ENCODE measurements around the gene FRK. TPM values are rescaled to one million over a fixed set of nuclear protein-coding genes. Genes with fewer than 3 reads are reported as not detected.
A peak's percentile ranks its signal among the peaks of the same experiment; 100 is the strongest.

FRK gene
- total RNA-seq, 2 experiments from 2014 or later: 0.13 to 0.46 TPM

- intact Hi-C loops (cut with micrococcal nuclease; ENCODE audit: unreplicated experiment): no loop called here
These were observed 84.3 kb downstream of the FRK start for GRCh38 chr6:115976321-115976870.

GRCh38 chr6:115972679-115973078 lies 88.0 kb downstream of the FRK start:
- TF ChIP-seq EZH2phosphoT487 (IDR thresholded peaks at IDR 0.05; ENCODE audit: borderline replicate concordance, low read depth, low read length): no peak
- peak; percentile 25; the same call in 1 of the 2 replicates for TF ChIP-seq CTCF (conservative IDR thresholded peaks at IDR 0.05; ENCODE audit: low read length)
- no peak overlapping the region for H3K27ac ChIP-seq (ENCODE audit: low read depth, low read length, poor library complexity, severe bottlenecking)
- H3K9me3 ChIP-seq (ENCODE audit: low read length): no peaks in the 10 kb centered on the region
- no peaks in the 10 kb centered on the region for H3K36me3 ChIP-seq (ENCODE audit: insufficient read depth, low read length)
- DNase-seq (ENCODE audit: low spot score): no peak
- H3K4me3 ChIP-seq (ENCODE audit: low read depth, low read length, poor library complexity, severe bottlenecking): no peak overlapping the region
- ChIA-PET POLR2A (no interaction called here), CTCF (ENCODE audit: unreplicated experiment) (no interaction called here)
- no peak overlapping the region for H3K4me2 ChIP-seq (ENCODE audit: low read length)
- no peaks in the 10 kb centered on the region for H4K20me1 ChIP-seq (ENCODE audit: insufficient read depth, low read length)
- H3K9me2 ChIP-seq (ENCODE audit: insufficient read depth, low read length): no peaks in the 10 kb centered on the region
- H2AFZ ChIP-seq (ENCODE audit: low read length): no peak overlapping the region
- H3K4me1 ChIP-seq (ENCODE audit: insufficient read depth, low read length, poor library complexity, severe bottlenecking): no peaks in the 10 kb centered on the region
- intact Hi-C loops (cut with micrococcal nuclease; ENCODE audit: unreplicated experiment): no loop called here
- H3K79me2 ChIP-seq (ENCODE audit: insufficient read depth, low read depth, low read length): no peaks in the 10 kb centered on the region
- BruUV-seq (replicated peaks): no TSS peak

More at GRCh38 chr6:115976321-115976870, 84.3 kb downstream of the FRK start:
- Histone ChIP-seq H2AFZ (ENCODE audit: low read length) (no peak overlapping the region), H3K27ac (ENCODE audit: low read depth, low read length, poor library complexity, severe bottlenecking) (no peak overlapping the region), H3K4me2 (ENCODE audit: low read length) (no peak overlapping the region), H3K9me2 (ENCODE audit: insufficient read depth, low read length) (no peaks in the 10 kb centered on the region), H3K79me2 (ENCODE audit: insufficient read depth, low read depth, low read length) (no peaks in the 10 kb centered on the region), H3K4me3 (ENCODE audit: low read depth, low read length, poor library complexity, severe bottlenecking) (no peak overlapping the region), H4K20me1 (ENCODE audit: insufficient read depth, low read length) (no peaks in the 10 kb centered on the region), H3K9me3 (ENCODE audit: low read length) (no peaks in the 10 kb centered on the region), H3K36me3 (ENCODE audit: insufficient read depth, low read length) (no peaks in the 10 kb centered on the region), H3K4me1 (ENCODE audit: insufficient read depth, low read length, poor library complexity, severe bottlenecking) (no peaks in the 10 kb centered on the region)
- ChIA-PET CTCF (ENCODE audit: unreplicated experiment) (no interaction called here), POLR2A (no interaction called here)
- DNase-seq (ENCODE audit: low spot score): no peak
- TF ChIP-seq EZH2phosphoT487 (IDR thresholded peaks at IDR 0.05; ENCODE audit: borderline replicate concordance, low read depth, low read length) (no peak), CTCF (conservative IDR thresholded peaks at IDR 0.05; ENCODE audit: low read length) (no peak)
- BruUV-seq (replicated peaks): no TSS peak

GRCh38 chr6:115971785-115972184 lies 88.9 kb downstream of the FRK start:
- BruUV-seq (replicated peaks): no TSS peak
- CTCF ChIA-PET (ENCODE audit: unreplicated experiment): no interaction called here
- intact Hi-C loops (cut with micrococcal nuclease; ENCODE audit: unreplicated experiment): no loop called here
- Histone ChIP-seq H3K4me3 (ENCODE audit: low read depth, low read length, poor library complexity, severe bottlenecking) (no peak overlapping the region), H3K79me2 (ENCODE audit: insufficient read depth, low read depth, low read length) (no peaks in the 10 kb centered on the region), H3K9me3 (ENCODE audit: low read length) (no peaks in the 10 kb centered on the region), H3K9me2 (ENCODE audit: insufficient read depth, low read length) (no peaks in the 10 kb centered on the region), H4K20me1 (ENCODE audit: insufficient read depth, low read length) (no peaks in the 10 kb centered on the region), H3K4me2 (ENCODE audit: low read length) (no peak overlapping the region), H3K27ac (ENCODE audit: low read depth, low read length, poor library complexity, severe bottlenecking) (no peak overlapping the region), H3K4me1 (ENCODE audit: insufficient read depth, low read length, poor library complexity, severe bottlenecking) (no peaks in the 10 kb centered on the region), H2AFZ (ENCODE audit: low read length) (no peak overlapping the region), H3K36me3 (ENCODE audit: insufficient read depth, low read length) (no peaks in the 10 kb centered on the region)
- no peak for DNase-seq (ENCODE audit: low spot score)
- no peak for TF ChIP-seq EZH2phosphoT487 (IDR thresholded peaks at IDR 0.05; ENCODE audit: borderline replicate concordance, low read depth, low read length)
- TF ChIP-seq CTCF (conservative IDR thresholded peaks at IDR 0.05; ENCODE audit: low read length): no peak
- POLR2A ChIA-PET: no interaction called here

Data from OCI-LY7 (cell line).